Pancreas (tissue), 10 donors: ENCODE data around the gene MAPK7. TPM values are rescaled to one million over a fixed set of nuclear protein-coding genes. Genes with fewer than 3 reads are reported as not detected.

ENCODE experiments used
- ATAC-seq, 4 donors: fragments of 200-7000 bp; cut with Tn5 transposase; one replicate each; pipeline versions ENCODE4 v1.8.0 to v1.9.1; 2020; ENCODE audit warnings: mild to moderate bottlenecking in 4 of 4, moderate library complexity in 4 of 4
- DNase-seq, 6 donors: peaks; one replicate each; pipeline ENCODE4 v3.0.0-alpha.2; 2020
- FAIRE-seq: peaks from 2 replicates; lab custom pipeline; 2012; peaks lifted over from hg19 to GRCh38; lab: Jason Lieb, UNC
- H3K27ac ChIP-seq, 4 donors: fragments of 200-600 bp; sonication (generic); 1 replicate in 3 of 4; 2 replicates in 1 of 4; pipeline versions ENCODE4 v1.5.0 to v1.8.0; 2020
- H3K27me3 ChIP-seq, 4 donors: fragments of 200-600 bp; one replicate each; pipeline ENCODE4 v1.8.0; 2021
- H3K36me3 ChIP-seq, 3 donors: fragments of 200-600 bp; sonication (generic) in 1 of 3; one replicate each; pipeline versions ENCODE4 v1.5.0 to v1.8.0; 2020 to 2021
- H3K4me1 ChIP-seq, 3 donors: fragments of 200-600 bp; one replicate each; pipeline ENCODE4 v1.8.0; 2021
- H3K4me3 ChIP-seq, 4 donors: fragments of 200-600 bp; sonication (generic) in 2 of 4; one replicate each; pipeline versions ENCODE4 v1.5.0 to v1.8.0; 2020 to 2021
- H3K9me3 ChIP-seq, 4 donors: fragments of 200-600 bp; one replicate each; pipeline ENCODE4 v1.8.0; 2021
- CTCF ChIP-seq, 4 donors: fragments of 200-600 bp; sonication (generic) in 3 of 4; IDR thresholded peaks; one replicate each; pipeline versions ENCODE4 v1.5.0 to v1.8.0; 2021; ENCODE audit warnings: antibody characterized with exemption in 4 of 4
- WGBS, 2 donors: extraction: QIAGEN DNeasy Blood & Tissue Kit; methylation state at CpG; one replicate each; pipeline ENCODE4 v1.1.7; 2013; 5-methylcytosine and 5-hydroxymethylcytosine counted together
- intact Hi-C, 3 donors: fragments of 100-400 bp; cut with DNase I; formaldehyde crosslinking; loops; one replicate each; pipeline versions ENCODE4 v1.11.1 to v1.14.2; 2022
- polyA plus RNA-seq, 2 donors: library from polyadenylated mRNA; stranded (reverse); fragments of 200-250 nt; gene quantifications; one replicate each; pipeline ENCODE4 v1.2.3, GENCODE V29; 2013
- total RNA-seq, 6 donors: library from RNA; stranded (reverse); fragmentation: NEBNext Ultra II Directional in 4 of 6; extraction: Animal tissue kit (Norgen Biotek cat#: 25700) in 4 of 6; gene quantifications; one replicate each; pipeline versions ENCODE4 v1.2.1 to v1.2.4, GENCODE V29; 2021 to 2023
- donor health status: healthy with polysubstance abuse.
- donor health status: DM: no; HTN: no; CAD: no; lungs with moderate emphysema.
- donor health status: DM: no; HTN: no; CAD: no.
- donor health status: control.
- donor health status: control.
- donor health status: Bipolar disorder and iron deficiency.
- donor health status: DM: yes; HTN: yes; CAD: no.
- donor health status: DM: no; HTN: no; CAD: no.
- donor health status: DM: no; HTN: no; CAD: no.
- donor health status: DM: yes; HTN: yes; CAD: no.

Gene MAPK7
- total and polyA plus RNA-seq, 8 donors, result 3.4 to 10.5 (median 7.9) TPM

GRCh38 chr17:19363460-19364035 is 14.8 kb upstream of the MAPK7 start:
- intact Hi-C loops, result loop anchor here in 2 of 3 donors (10.0 kb wide), 3 partner anchors 51 to 401 kb away; partner anchors contain the start of gene RNF112 (in 1 of the 2)
- no peaks in the 10 kb centered on the region for H3K9me3 ChIP-seq
- FAIRE-seq (no peak), DNase-seq (peak in 1 of 6 donors; percentile 38), ATAC-seq (no peak)
- no peaks in the 10 kb centered on the region for H3K36me3 ChIP-seq
- WGBS, 2 donors, result 40 to 48% methylated on average over 6 of the region's 6 CpGs
- H3K27me3 ChIP-seq, result no peaks in the 10 kb centered on the region
- H3K27ac ChIP-seq, result no peak overlapping the region
- no peak for TF ChIP-seq CTCF (IDR thresholded peaks at IDR 0.05)
- H3K4me1 ChIP-seq, result peaks cover 0 to 5% (median 0%) of the 10 kb centered on the region in 3 donors
- peak overlapping the region in 1 of 4 donors; percentile 76 for H3K4me3 ChIP-seq

GRCh38 chr17:19364699-19365498 is 13.4 kb upstream of the MAPK7 start:
- intact Hi-C loops, result loop anchor here in 2 of 3 donors (5.0 to 10.0 kb wide), 4 partner anchors 50 to 400 kb away; partner anchors contain the start of gene RNF112 (in 1 of the 2)
- Histone ChIP-seq H3K27ac (no peak overlapping the region), H3K4me1 (peaks cover 0 to 5% (median 0%) of the 10 kb centered on the region in 3 donors), H3K36me3 (no peaks in the 10 kb centered on the region), H3K27me3 (no peaks in the 10 kb centered on the region), H3K4me3 (no peak overlapping the region), H3K9me3 (no peaks in the 10 kb centered on the region)
- no peak for ATAC-seq
- no peak for TF ChIP-seq CTCF (IDR thresholded peaks at IDR 0.05)
- no peak for FAIRE-seq
- 52 to 58% methylated on average over 13 to 14 of the region's 14 CpGs for WGBS, 2 donors
- peak in 2 of 6 donors; percentile 23 to 72 for DNase-seq

GRCh38 chr17:19365499-19365817 is 12.8 kb upstream of the MAPK7 start:
- intact Hi-C loops, result loop anchor here in 2 of 3 donors (5.0 to 10.0 kb wide), 4 partner anchors 49 to 399 kb away; partner anchors contain the start of gene RNF112 (in 1 of the 2)
- no peak for TF ChIP-seq CTCF (IDR thresholded peaks at IDR 0.05)
- DNase-seq (no peak), FAIRE-seq (no peak), ATAC-seq (no peak)
- no peak overlapping the region for H3K27ac ChIP-seq
- WGBS, 2 donors, result 86 to 87% methylated on average over 4 of the region's 4 CpGs
- H3K4me3 ChIP-seq, result no peak overlapping the region
- peaks cover 0 to 5% (median 0%) of the 10 kb centered on the region in 3 donors for H3K4me1 ChIP-seq
- H3K9me3 ChIP-seq, result no peaks in the 10 kb centered on the region
- no peaks in the 10 kb centered on the region for H3K36me3 ChIP-seq
- no peaks in the 10 kb centered on the region for H3K27me3 ChIP-seq

- Histone ChIP-seq H3K27ac (no peak overlapping the region), H3K4me1 (peaks cover 0 to 5% (median 0%) of the 10 kb centered on the region in 3 donors), H3K9me3 (no peaks in the 10 kb centered on the region), H3K27me3 (no peaks in the 10 kb centered on the region), H3K36me3 (no peaks in the 10 kb centered on the region), H3K4me3 (no peak overlapping the region)
- intact Hi-C loops, result loop anchor here in 2 of 3 donors (5.0 to 10.0 kb wide), 4 partner anchors 49 to 399 kb away; partner anchors contain the start of gene RNF112 (in 1 of the 2)
- no peak for TF ChIP-seq CTCF (IDR thresholded peaks at IDR 0.05)
- no peak for ATAC-seq
- peak in 1 of 6 donors; percentile 47 for DNase-seq
- FAIRE-seq, result no peak
- WGBS, 2 donors, result 76 to 87% methylated on average over 9 of the region's 9 CpGs
Measured at GRCh38 chr17:19365833-19366636, 12.3 kb upstream of the MAPK7 start.
